ENCODE results near the gene SNX30.
A peak's percentile ranks its signal among the peaks of the same experiment; 100 is the strongest.

The SNX30 gene

DNA sequence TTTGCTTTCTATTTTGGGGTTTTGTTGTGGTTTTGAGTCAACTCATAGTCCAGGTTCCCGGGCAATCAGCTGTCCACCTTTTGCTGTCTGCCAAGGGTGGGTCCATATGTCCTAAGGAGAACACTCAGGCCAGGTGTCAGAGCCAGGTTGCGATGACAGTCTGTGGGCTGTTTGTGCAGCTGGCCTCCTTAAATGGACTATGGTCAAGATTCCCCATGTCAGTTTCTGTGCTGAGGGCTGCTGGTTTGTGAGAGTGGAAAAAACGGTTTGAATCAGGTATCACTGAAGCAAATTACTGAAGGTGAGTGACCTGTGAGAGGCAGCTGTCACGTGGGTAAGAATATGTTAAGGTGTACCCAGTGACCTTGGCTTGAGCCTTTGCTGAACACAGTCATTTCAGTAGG is 33.0 kb downstream of the SNX30 start:
- no peak for DNase-seq (ENCODE audit: low spot score)

DNA sequence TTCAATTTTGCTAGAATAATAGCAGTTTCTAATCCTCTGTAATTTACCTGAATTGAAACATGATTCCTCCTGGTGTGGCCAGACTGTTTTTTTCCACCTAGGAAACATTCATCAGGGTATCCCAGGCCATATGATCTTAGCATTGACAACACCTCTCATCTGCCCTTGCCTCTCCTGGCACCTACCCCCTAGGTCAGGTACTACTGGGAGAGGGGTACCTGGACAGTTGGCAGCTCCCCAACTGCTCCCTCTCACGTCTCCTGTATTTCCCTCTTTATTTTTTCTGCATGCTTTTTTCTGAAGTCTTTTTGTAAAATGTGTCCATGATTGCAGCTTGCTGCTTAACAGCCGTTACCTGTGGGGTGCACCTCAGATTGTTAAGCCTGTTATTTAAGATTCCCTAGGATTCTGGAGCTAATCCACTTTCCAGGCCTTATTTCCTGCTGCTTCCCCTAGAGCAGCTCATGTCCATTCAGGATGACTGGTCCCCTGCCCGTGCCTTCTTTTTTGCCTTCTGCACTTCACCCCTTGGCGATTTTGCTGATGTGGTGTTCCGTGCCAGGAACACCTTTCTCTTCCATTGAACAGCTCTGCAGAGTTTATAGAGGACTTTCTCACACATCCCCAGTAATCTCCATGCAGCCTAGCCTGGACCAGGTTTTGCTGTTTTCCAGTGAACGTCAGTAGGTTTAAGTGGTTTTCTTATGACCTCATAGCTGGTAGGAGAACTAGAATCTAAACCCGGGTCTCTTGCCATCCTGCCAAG is 33.6 kb downstream of the SNX30 start:
- no peak for DNase-seq (ENCODE audit: low spot score)

DNA sequence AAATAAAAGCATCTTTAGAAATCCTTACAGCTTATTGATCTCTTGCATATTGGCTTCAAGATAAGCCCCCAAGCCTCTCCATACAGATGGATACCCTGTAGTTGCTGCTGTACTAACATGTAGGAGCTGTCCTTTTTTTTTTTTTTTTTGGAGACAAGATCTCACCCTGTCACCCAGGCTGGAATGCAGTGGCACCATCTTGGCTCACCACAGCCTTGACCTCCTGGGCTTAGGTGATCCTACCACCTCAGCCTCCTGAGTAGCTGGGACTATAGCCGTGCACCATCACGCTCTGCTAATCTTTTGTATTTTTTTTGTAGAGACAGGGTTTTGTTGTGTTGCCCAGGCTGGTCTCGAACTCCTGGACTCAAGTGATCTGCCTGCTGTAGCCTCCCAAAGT is 35.4 kb downstream of the SNX30 start:
- no peak for DNase-seq (ENCODE audit: low spot score)

DNA sequence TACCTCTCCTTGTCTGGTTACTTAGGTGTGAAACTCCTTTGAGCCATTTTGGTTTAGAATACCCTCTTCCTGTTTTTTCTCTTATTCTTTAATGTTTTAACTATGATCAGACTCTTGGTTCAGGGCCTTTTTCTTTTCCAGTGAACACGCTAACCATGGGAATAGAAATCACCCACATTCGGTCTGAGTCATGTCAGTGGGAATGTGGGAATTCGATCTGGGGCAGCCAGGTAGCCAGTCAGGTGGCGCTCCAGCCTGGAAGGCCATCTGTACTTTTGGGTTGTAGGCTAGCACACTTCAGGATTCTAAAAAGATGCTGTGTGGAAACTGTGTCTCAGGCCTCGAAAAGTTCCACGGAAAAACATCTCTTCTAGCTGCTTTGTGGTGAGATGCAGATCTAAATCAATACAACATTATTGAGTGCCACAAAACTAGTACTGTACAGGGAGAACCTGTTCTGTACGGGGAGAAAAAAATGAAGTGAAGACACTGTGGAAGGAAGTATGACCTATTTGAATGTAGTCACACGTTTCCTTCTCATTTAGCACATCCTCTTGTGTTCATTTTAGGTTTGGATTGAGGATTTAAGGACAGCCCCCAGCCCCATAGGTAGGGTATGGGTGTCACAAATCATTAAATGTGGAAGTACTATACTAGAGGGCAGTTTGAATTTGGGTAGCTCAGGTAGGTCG is 36.4 kb downstream of the SNX30 start:
- DNase-seq (ENCODE audit: low spot score), result no peak

DNA sequence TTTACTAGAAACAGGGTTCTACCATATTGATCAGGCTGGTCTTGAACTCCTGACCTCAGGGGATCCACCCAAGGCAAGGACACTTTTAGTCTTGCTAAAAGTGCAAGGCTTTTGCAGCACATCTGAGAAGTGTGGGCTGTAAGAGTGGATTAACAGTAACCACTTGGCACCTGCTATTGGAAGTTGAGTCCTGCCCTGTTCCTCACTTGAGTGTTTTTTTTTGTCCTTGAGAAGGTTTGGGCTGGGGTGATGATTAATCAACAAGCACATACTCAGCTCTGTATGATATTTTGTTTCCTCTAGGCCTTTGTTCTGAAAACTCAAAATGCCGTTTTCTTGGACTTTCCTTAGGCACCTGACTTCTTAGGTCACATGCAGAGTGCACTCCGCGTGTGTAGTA is 37.4 kb downstream of the SNX30 start:
- no peak for DNase-seq (ENCODE audit: low spot score)

DNA sequence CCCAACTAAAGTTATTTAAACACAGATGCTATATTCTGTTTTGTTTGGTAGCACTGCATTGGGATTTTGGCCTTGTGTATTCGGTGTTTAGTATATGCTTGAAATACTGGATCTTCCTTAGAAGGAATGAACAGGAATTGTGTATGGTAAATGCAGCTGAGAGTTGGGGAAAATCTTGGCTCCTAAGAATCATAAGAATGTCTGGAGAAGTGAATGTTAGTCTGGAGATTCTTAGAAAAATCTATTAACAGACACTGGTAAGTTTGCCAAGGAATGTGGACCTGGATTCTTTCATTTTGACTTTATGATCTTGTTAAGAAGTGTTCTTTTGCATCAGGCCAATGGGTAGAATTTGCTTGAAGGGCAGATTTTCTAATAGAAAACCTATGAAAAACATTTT is 38.9 kb downstream of the SNX30 start:
- no peak for DNase-seq (ENCODE audit: low spot score)

DNA sequence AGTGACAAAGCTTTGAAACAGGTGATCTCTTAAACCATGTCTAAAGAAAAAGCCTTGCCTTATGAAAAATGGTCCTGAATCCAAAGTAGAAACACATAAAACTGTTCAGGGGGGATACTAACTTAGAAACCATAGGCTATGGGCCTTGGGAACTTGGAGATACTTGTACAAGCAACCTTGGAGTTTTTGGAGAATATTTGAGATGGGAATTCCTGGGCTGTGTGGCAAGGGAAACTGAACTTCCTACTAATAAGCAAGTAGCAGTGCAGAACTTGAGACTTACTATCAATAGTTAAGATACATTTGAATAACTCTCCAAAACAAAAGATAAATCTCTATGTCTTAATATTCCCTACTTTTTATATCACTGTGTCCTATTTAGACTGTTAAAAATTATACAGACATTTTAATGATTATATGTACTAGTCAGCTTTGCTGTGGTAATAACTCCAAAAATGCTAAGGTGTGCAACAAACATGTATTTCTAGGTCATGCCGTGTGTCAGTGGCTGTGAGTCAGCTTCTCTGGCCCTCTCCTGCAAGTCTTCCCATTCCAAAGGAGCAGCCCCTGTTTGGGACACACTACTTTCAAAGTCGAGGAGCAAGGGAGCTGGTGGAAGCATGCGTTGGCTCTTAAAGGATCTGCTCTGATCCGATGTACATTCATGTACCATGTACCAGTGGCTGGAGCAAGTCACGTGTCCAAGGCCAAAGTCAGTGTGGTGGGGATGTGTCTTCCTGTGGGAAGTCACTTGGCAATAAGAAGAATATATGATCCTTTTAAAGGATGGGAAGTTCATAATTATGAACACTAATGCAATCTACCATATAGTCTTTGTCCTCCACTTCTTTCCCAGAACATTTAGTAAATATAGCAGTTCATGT is 39.6 kb downstream of the SNX30 start:
- DNase-seq (ENCODE audit: low spot score), result no peak

DNA sequence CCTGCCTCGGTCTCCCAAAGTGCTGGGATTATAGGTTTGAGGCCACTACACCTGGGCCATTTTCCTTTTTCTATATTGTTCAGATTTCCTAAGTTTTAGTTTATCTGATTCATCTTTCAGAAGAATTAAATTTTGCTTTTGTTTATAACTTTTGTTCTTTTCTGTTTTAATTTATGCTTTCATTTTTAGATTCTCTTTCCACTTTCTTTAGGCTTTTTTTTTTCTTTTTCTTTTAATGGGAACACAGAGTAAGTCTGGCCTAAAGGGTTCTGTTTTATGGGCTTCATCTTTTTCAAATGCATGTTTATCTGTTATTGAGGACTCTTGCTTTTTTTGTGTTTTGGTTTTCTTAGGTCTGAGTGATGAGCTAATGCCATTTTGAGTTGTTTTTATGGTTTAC is 42.1 kb downstream of the SNX30 start:
- DNase-seq (ENCODE audit: low spot score), result no peak

DNA sequence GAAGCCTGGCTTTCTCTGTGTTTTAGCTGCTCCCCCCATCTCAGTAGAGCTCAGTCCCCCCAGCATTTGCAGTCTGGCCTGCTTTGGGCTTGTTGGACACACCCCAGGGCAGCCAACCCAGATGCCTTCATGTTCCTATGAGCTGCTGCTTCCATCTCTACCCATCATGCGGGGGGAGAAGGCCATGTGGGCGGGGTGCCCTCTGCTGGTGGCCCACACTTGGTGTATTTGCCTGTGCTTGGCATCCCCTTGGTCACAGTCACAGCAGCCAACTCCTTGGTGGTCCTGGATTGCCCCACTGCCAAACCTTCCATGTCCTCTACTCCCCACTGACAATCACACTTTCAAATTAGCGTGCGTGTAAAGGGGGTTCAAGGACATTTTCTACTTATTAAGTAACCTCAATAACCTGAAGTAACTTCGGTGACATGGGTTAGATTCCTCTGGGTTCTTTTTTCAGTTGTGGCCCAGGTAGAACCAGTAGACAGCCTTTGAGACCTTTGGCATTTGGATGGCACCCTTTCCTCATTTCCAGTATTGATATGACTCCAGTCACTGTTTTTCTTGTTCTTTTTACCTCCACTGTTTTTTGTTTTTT is 42.8 kb downstream of the SNX30 start:
- peak; percentile 84 for DNase-seq (ENCODE audit: low spot score)

DNA sequence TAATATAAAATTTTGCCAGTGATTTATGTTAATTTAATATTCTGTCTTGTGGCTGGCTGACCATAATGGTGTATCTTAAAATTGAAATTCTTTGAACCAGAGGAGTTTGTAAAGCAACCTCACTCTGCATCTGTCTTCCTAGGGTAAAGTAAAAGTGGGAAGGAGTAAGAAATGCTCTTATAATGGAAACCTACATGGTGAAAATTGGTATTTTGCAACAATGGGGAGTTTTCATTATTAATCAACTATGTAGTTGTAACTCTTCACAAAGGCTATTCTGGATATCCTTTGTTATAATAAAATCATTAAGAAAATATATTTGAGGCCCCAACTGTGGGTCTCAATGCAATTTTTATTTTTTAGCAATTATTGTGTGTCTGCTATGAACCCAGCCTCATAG is 44.2 kb downstream of the SNX30 start:
- no peak for DNase-seq (ENCODE audit: low spot score)

DNA sequence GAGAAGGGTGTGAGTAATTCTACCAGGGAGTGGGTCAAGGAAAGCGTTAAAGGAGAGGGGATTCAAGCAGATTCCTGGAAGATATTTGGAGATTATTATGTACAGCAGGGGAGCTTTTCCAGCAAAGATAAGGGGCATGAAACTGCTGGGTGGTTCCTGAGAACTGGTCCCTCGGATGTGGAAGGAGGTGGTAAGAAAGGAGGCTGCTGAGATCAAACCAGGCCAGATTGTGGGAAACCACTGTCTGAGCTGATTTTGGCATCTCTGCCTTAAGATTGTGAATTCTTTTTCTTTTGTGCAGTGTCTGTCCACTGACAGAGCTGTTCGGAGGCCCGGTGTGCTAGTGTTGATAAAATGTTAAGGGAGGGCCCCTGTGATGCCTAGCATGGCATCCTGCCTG is 45.4 kb downstream of the SNX30 start:
- DNase-seq (ENCODE audit: low spot score), result no peak

DNA sequence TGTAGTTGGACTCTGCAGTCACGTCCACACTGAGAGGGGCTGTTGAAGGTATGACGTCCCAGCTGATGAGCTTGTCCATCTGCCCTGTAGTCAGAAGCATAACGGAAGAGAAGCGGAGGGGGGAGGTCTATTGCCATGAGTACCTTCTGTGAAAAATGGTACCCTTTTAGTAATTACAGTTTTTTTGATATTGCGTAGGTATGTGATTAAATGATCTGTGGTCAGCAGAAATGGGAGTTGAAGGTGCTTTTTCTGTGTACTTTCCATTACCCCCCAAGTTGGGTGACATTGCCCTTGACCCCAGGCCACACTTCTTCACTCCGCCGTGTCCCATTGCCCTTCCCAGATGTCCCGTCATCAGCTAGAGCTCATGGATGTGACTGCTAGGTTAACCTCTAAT is 45.9 kb downstream of the SNX30 start:
- no peak for DNase-seq (ENCODE audit: low spot score)

DNA sequence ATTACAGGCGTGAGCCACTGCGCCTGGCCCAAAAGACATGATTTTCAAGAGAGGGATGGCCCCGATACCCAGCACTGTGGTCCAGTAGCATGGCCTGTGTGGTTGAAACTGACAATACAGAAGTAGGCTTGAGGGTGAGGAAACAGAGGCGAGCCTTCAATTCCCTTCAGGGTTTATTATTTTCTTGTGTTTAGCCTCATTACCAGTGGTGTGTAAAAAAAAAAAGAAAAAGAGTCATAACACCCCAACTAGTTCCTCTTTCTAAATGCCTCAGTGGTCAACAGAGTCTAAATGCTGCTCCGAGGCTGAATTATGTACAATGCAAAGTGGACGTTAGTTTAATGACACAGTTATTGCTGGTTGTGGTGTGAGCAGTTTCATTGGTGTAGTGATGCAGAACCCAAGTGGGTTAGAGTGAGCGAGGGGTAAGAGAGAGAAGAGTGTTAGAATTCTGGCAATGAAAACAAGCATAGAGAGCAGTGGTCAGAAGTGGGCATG is 58.8 kb downstream of the SNX30 start:
- no peak for DNase-seq (ENCODE audit: low spot score)

DNA sequence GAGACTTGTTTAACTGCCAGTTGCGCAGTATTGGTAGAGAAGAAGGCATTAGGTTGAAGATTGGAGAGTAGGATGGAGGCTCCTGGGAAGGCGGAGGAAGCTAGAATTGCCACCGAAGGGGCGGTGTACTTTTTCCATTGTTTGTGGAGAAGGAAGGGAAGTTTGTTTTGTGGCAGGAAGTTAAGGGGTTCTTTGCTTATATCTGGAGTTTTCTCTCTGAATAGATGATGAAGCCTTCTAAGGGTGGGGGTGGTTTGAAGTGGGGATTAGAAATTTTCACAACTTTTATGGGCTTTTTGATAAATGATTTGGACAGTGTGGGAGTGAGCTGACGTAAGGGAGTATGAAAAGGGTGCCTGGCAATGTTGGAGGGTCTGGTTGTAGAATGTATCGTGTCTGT is 59.3 kb downstream of the SNX30 start:
- no peak for DNase-seq (ENCODE audit: low spot score)

DNA sequence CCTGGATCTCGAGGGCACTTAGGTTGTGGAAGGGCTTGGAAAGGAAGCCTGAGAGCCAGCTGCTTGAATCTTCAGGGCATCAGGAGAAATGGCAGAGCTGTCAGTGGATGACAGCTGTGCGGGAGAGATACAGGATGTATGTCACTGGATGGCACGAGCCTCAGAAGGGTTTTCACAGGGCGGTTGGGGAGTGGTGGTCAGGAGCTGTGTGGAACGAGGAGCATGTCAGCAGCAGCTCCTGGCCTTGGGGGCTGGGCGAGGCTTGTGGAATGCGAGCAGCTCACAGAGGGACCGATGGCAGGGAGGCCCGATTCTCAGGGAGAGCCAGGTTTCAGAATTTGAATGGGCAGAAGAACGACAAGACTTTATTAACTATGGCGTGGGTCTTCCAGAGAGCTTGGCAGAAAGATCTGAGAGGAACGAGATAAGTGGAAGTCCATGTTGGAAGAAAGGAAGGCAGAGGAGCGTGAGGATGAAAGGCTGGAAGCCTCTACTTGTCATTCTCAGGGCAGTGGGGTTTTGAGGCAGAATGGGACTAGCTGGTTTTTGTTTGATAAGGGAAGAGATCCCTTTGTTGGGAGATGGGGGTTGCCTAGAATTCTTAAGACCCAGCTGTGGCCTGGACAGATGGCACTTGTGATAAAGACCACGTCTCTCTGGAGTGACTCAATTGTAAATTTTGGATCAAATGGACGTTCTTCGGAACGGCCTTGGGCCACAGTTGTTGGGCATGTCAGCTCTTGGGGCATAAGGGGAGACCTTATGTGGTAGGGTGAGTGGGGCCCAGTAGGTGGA is 60.3 kb downstream of the SNX30 start:
- no peak for DNase-seq (ENCODE audit: low spot score)

DNA sequence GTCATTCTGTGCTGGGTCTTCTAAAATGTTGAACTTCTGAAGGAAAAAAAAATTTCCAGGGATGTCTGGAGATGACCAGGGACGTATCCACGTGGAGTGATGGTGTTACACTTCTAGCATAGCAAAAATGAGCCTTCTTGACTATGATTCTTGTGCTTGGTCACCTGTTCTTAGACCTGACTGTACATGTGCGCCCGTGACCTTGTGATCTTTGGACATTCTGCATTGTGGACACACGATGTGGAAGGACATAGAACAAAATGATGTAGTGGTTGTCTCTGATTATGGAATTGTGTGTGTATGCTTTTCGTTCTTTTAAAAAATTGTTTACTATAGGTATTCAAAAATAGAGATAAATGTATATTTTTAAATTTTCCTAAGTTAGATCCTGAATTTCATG is 61.0 kb downstream of the SNX30 start:
- no peak for DNase-seq (ENCODE audit: low spot score)

DNA sequence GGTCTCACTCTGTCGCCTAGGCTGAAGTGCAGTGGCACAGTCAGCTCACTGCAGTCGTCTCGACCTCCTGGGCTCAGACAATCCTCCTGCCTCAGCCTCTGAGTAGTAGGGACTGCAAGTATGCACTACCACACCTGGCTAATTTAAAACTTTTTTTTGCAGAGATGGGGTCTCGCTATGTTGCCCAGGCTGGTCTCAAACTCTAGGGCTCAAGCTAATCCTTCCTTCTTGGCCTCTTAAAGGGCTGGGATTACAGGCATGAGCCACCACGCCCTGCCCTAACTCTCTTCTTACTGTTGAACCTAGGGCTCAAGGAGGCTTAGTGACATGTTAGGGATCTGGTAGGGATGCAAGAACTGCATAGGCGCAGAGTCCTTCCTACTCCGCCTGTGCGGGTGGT is 65.3 kb downstream of the SNX30 start:
- DNase-seq (ENCODE audit: low spot score), result no peak

DNA sequence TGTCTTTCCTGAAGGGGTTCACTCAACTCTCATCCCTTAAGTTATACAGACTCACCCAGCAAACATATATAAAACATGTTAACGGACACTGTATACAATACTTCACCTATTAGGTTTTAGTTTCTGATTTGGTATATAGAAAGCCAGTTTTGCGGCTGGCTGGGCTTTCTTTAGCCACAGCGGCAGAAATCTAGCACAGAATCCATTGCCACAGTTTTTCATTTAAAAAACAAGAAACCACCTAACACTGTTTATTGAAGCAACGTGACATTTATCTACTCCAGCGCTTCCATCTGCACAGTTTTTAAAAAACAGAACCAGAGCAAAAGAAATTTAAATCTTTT is 67.3 kb downstream of the SNX30 start:
- no peak for DNase-seq (ENCODE audit: low spot score)

DNA sequence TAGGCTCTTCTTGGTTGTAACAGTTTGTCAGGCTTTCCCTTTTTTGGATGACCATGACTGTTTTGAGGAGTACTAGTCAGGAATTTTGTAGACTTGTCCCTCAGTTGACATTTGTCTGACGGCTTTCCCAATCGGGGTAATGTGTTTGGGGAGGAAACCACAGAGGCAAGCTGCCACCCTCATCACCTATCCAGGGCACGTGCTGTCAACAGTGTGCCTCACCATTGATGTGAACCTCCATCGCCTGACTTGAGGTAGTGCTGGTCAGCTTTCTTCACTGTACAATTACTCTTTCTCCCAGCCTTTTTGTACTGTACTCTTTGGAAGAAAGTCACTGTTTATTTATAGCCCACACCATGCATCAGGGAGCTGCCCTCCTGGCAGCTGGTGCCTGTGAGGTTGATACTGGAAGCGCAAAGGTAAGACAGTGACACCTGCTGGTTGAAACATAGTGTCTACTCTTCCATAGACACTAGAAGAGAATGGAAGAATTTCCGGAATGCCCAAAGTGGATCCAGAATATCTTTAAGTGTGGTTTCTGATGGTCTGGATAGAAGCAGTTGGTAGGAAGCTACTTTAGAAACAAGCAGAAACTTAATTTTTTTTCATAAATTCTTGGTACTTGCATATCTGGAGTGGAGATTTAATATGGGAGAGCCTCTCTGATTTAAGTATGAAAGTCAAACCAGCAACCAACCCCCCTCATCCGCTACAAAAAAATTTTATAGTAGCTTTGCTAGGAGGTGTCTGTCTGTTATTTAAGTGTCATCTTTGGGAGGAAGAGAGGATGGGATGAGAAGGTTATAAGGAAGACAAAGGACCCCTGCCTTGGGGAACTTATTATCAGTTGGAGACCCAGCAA is 69.3 kb downstream of the SNX30 start:
- peak; percentile 74 for DNase-seq (ENCODE audit: low spot score)

DNA sequence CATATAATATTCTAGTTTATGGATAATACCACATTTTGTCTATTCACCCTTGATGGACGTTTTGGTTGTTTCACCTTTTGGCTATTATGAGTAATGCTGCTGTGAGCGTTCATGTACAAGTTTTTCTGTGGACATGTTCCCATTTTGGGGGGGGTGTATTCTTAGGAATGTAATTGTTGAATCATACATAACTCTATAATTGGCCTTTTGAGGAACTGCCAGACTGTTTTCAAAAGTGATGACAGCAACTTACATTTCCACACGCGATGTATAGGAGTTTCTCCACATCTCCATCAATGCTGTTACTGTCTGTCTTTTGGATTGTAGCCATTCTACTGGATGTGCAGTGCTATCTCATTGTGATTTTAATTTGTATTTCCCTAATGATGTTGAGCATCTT is 70.3 kb downstream of the SNX30 start:
- no peak for DNase-seq (ENCODE audit: low spot score)

DNA sequence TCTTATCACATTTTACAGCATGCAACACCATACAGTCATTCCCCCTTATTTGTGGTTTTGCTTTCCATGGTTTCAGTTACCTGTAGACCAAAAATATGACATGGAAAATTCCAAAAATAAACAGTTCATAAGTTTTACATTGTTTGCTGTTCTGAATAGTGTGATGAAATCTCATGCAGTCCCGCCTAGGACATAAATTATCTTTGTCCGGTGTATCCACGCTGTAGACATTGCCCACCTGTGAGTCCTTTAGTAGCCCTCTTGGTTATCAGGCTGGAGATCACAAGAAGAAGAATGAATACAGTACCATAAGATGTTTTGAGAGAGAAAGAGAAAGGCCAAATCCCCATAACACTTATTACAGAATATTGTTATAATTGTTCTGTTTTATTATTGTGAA is 72.1 kb downstream of the SNX30 start:
- DNase-seq (ENCODE audit: low spot score), result no peak
